Nephron progenitor cell (in vitro differentiated cells): ENCODE data around the gene UCP2.

Source experiments
- DNase-seq: peaks from one replicate; pipeline ENCODE4 v3.0.0; 2021
- H3K27ac Mint-ChIP-seq: 2 replicates; pipeline ENCODE4 v1.8.0; 2021; ENCODE audit warnings: mild to moderate bottlenecking, moderate library complexity, mixed read lengths
- H3K27me3 Mint-ChIP-seq: 2 replicates; pipeline ENCODE4 v1.8.0; 2021; ENCODE audit warnings: mild to moderate bottlenecking, low read depth, mixed read lengths; ENCODE audit not compliant: poor library complexity
- H3K36me3 Mint-ChIP-seq: 2 replicates; pipeline ENCODE4 v1.8.0; 2021; ENCODE audit warnings: low read depth, mixed read lengths
- H3K4me1 Mint-ChIP-seq: 2 replicates; pipeline ENCODE4 v1.8.0; 2021; ENCODE audit warnings: mixed read lengths
- H3K4me3 Mint-ChIP-seq: 2 replicates; pipeline ENCODE4 v1.8.0; 2021; ENCODE audit warnings: mild to moderate bottlenecking, moderate library complexity, mixed read lengths
- H3K9me3 Mint-ChIP-seq: 2 replicates; pipeline ENCODE4 v1.8.0; 2021; ENCODE audit warnings: mild to moderate bottlenecking, moderate library complexity, mixed read lengths
- CTCF ChIP-seq: fragments of 200-600 bp; sonication (generic); IDR thresholded peaks from 2 replicates; pipeline ENCODE4 v1.5.0; 2021; ENCODE audit warnings: antibody characterized with exemption

The UCP2 gene

GRCh38 chr11:73974604-73975478 is 7.8 kb downstream of the UCP2 start:
- no peak for TF ChIP-seq CTCF
- Mint-ChIP-seq H3K27ac (no peak overlapping the region), H3K36me3 (peaks cover 49% of the 10 kb centered on the region), H3K27me3 (peaks cover 4% of the 10 kb centered on the region), H3K4me1 (peaks cover 18% of the 10 kb centered on the region), H3K9me3 (no peaks in the 10 kb centered on the region), H3K4me3 (no peak overlapping the region)
- no peak for DNase-seq

DNA sequence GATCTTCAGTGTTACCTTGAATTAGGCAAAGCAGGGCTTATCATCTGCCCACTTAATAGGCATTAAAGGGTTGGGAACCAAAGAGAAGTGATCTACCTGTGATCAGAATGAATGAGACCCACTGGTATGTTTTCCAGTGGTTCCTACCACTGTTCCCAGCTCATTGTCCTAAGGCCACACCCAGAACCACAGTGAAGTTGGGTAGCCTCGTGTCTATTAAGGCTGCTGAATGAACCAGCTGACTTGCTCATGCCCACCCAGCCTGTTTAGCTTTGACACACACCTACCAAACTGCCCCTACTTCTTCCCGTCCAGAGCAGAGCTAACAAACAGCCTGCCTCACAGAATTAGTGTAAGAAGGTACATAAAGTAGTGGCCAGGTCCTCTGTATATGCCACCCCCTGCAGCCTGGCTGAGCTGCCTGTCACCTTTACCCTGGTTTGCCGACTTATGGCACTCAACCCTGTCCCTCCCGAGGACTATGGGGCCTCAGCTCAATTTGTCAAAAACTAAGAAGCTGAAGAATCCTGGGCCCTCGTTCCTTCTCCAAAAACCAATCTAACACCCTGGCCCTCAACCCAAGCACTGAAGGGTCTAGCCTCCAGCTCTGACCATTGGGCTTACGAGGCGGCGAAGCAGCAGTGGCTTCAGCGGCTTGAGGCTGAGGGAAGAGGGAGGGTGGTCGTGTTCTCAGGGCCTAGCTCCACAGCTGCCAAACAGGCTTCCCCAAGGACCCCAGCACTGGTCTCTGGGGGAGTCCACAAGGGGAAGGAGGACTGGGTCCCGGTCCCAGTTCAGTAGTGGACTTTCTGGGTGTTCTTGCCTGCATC is 9.8 kb downstream of the UCP2 start:
- TF ChIP-seq CTCF: no peak
- Mint-ChIP-seq H3K9me3 (no peaks in the 10 kb centered on the region), H3K27ac (peak overlapping the region; percentile 72), H3K36me3 (peaks cover 34% of the 10 kb centered on the region), H3K4me3 (no peak overlapping the region), H3K27me3 (peaks cover 6% of the 10 kb centered on the region), H3K4me1 (peaks cover 9% of the 10 kb centered on the region)
- DNase-seq: no peak

DNA sequence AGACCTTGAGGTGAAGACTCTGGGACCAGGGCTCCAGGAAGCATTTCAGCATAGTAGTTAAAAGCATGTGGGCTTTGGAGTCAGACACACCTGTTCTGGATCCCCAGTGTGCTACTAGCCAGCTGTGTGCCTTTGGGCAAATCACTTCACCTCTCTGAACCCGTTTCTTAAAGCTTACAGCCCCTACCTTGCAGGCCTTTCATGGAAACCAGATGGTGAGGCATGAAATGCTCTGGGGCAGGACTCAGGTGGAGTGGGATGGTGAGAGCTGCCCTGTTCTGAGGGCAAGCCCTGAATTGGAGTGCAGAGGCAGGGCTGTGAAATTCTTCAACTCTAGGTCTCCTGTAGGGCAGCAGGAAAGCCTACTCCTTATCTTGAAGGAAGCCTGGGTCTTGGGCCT is 10.5 kb downstream of the UCP2 start:
- Mint-ChIP-seq H3K27me3 (peaks cover 10% of the 10 kb centered on the region), H3K9me3 (no peaks in the 10 kb centered on the region), H3K36me3 (peaks cover 28% of the 10 kb centered on the region), H3K4me3 (no peak overlapping the region), H3K4me1 (peaks cover 9% of the 10 kb centered on the region), H3K27ac (no peak overlapping the region)
- no peak for DNase-seq
- no peak for TF ChIP-seq CTCF

- H3K4me1 Mint-ChIP-seq: peaks cover 9% of the 10 kb centered on the region
- no peak for DNase-seq
- H3K36me3 Mint-ChIP-seq: peaks cover 19% of the 10 kb centered on the region
- H3K27me3 Mint-ChIP-seq: peaks cover 10% of the 10 kb centered on the region
- no peak overlapping the region for H3K27ac Mint-ChIP-seq
- H3K9me3 Mint-ChIP-seq: no peaks in the 10 kb centered on the region
- H3K4me3 Mint-ChIP-seq: no peak overlapping the region
- no peak for TF ChIP-seq CTCF
These were observed 11.4 kb downstream of the UCP2 start for GRCh38 chr11:73971175-73971719.

GRCh38 chr11:73969991-73970800 is 12.4 kb downstream of the UCP2 start:
- H3K9me3 Mint-ChIP-seq: no peaks in the 10 kb centered on the region
- peaks cover 9% of the 10 kb centered on the region for H3K36me3 Mint-ChIP-seq
- DNase-seq: no peak
- H3K27me3 Mint-ChIP-seq: peaks cover 10% of the 10 kb centered on the region
- H3K4me3 Mint-ChIP-seq: no peak overlapping the region
- TF ChIP-seq CTCF: no peak
- peaks cover 7% of the 10 kb centered on the region for H3K4me1 Mint-ChIP-seq
- no peak overlapping the region for H3K27ac Mint-ChIP-seq
